HepG2 (cell line): ENCODE data around the gene OS9. TPM values are rescaled to one million over a fixed set of nuclear protein-coding genes. Genes with fewer than 3 reads are reported as not detected.

Experiments
- CBX2 ChIP-seq, 2 experiments: fragments of 200-600 bp in 1 of 2; sonication (generic); formaldehyde crosslinking in 1 of 2; IDR thresholded peaks; 2 replicates each; pipeline versions ENCODE4 v1.7.0 to v1.8.1; 2018 to 2022; ENCODE audit warnings: low read depth in 2 of 2, low read length in 1 of 2, mild to moderate bottlenecking in 1 of 2, missing genetic modification reagents in 1 of 2
- CENPX ChIP-seq: sonication (generic); formaldehyde crosslinking; IDR thresholded peaks from 2 replicates; pipeline ENCODE4 v1.9.0; 2021; ENCODE audit warnings: mild to moderate bottlenecking, missing genetic modification reagents, moderate library complexity
- FOXC1 ChIP-seq: sonication (generic); formaldehyde crosslinking; IDR thresholded peaks from 2 replicates; pipeline ENCODE4 v1.8.0; 2022; ENCODE audit warnings: mild to moderate bottlenecking, missing genetic modification reagents, borderline replicate concordance
- GABPB1 ChIP-seq: IDR thresholded peaks from 2 replicates; pipeline ENCODE4 v1.6.1; 2016; ENCODE audit warnings: mild to moderate bottlenecking, missing genetic modification reagents, moderate library complexity, missing compliant biosample characterization
- GZF1 ChIP-seq: sonication (generic); formaldehyde crosslinking; IDR thresholded peaks from 2 replicates; pipeline ENCODE4 v1.5.1; 2020; ENCODE audit warnings: mild to moderate bottlenecking, missing genetic modification reagents
- KDM5A ChIP-seq: fragments of 200-600 bp; sonication (generic); IDR thresholded peaks from 2 replicates; pipeline ENCODE4 v1.7.0; 2018; ENCODE audit warnings: antibody characterized with exemption, mild to moderate bottlenecking, low read length, borderline replicate concordance
- REPIN1 ChIP-seq: sonication (generic); formaldehyde crosslinking; IDR thresholded peaks from 2 replicates; pipeline ENCODE4 v1.8.0; 2022; ENCODE audit warnings: missing genetic modification reagents, low read depth, mild to moderate bottlenecking, borderline replicate concordance
- SP1 ChIP-seq, 2 experiments: fragments of 450-650 bp in 1 of 2; sonication (generic) in 1 of 2; formaldehyde crosslinking in 1 of 2; IDR thresholded peaks; 2 replicates each; pipeline versions ENCODE4 v1.4.0 to v1.6.1; 2016 to 2020; ENCODE audit warnings: missing genetic modification reagents in 1 of 2
- TRIM24 ChIP-seq: sonication (generic); formaldehyde crosslinking; IDR thresholded peaks from 2 replicates; pipeline ENCODE4 v1.8.0; 2022; ENCODE audit warnings: mild to moderate bottlenecking, missing genetic modification reagents
- ZNF10 ChIP-seq: sonication (generic); formaldehyde crosslinking; IDR thresholded peaks from 2 replicates; pipeline ENCODE4 v1.4.0; 2020; ENCODE audit warnings: mild to moderate bottlenecking, low read depth, missing genetic modification reagents, borderline replicate concordance
- ZNF530 ChIP-seq: sonication (generic); formaldehyde crosslinking; IDR thresholded peaks from 2 replicates; pipeline ENCODE4 v1.5.0; 2020; ENCODE audit warnings: low read depth, mild to moderate bottlenecking, missing genetic modification reagents
- ZNF773 ChIP-seq: sonication (generic); formaldehyde crosslinking; IDR thresholded peaks from 2 replicates; pipeline ENCODE4 v1.4.0; 2020; ENCODE audit warnings: missing genetic modification reagents, borderline replicate concordance
- polyA plus RNA-seq, 8 experiments: library from polyadenylated mRNA; depleted of rRNA in 3 of 8; stranded (reverse) in 7 of 8; unstranded in 1 of 8; fragments of >200 nt; fragmentation: Illumina TruSeq in 4 of 8; extraction: Trizol in 4 of 8; gene quantifications; 2 replicates each; pipeline versions ENCODE4 v1.2.1 to v1.2.3, GENCODE V29; 2011 to 2016; ENCODE audit warnings: low read depth in 4 of 8, missing spikeins in 1 of 8, mixed read lengths in 1 of 8; ENCODE audit not compliant: insufficient read depth in 1 of 8
- total RNA-seq, 5 experiments: library from RNA; depleted of rRNA; stranded (reverse); fragments of >200 nt; fragmentation: Illumina TruSeq; extraction: Trizol; gene quantifications; 2 replicates each; pipeline ENCODE4 v1.2.3, GENCODE V29; 2016; ENCODE audit warnings: low read depth in 1 of 5
- TF ChIP-seq, protein P1 (sequence below): sonication (generic); formaldehyde crosslinking; IDR thresholded peaks from 2 replicates; pipeline ENCODE4 v1.5.0; 2020; ENCODE audit warnings: mild to moderate bottlenecking, missing genetic modification reagents
- TF ChIP-seq, protein P2 (sequence below): sonication (generic); formaldehyde crosslinking; IDR thresholded peaks from 2 replicates; pipeline ENCODE4 v1.4.0; 2020; ENCODE audit warnings: missing genetic modification reagents, borderline replicate concordance
- TF ChIP-seq, protein P3 (sequence below): sonication (generic); formaldehyde crosslinking; IDR thresholded peaks from 2 replicates; pipeline ENCODE4 v1.5.0; 2020; ENCODE audit warnings: mild to moderate bottlenecking, low read depth, missing genetic modification reagents, borderline replicate concordance
- TF ChIP-seq, protein P4 (sequence below): sonication (generic); formaldehyde crosslinking; IDR thresholded peaks from 2 replicates; pipeline ENCODE4 v1.8.0; 2022; ENCODE audit warnings: missing genetic modification reagents, low read depth, mild to moderate bottlenecking, borderline replicate concordance
- TF ChIP-seq, protein P5 (sequence below): sonication (generic); formaldehyde crosslinking; IDR thresholded peaks from 2 replicates; pipeline ENCODE4 v1.4.0; 2020; ENCODE audit warnings: missing genetic modification reagents, borderline replicate concordance
- TF ChIP-seq, protein P6 (sequence below): IDR thresholded peaks from 2 replicates; pipeline ENCODE4 v1.6.1; 2016; ENCODE audit warnings: low read depth

OS9 gene
- total and polyA plus RNA-seq, 2 of the 13 experiments (the other 11 are each of a cell fraction or from before 2014, with no cell fraction given), result 156 to 206 TPM

DNA sequence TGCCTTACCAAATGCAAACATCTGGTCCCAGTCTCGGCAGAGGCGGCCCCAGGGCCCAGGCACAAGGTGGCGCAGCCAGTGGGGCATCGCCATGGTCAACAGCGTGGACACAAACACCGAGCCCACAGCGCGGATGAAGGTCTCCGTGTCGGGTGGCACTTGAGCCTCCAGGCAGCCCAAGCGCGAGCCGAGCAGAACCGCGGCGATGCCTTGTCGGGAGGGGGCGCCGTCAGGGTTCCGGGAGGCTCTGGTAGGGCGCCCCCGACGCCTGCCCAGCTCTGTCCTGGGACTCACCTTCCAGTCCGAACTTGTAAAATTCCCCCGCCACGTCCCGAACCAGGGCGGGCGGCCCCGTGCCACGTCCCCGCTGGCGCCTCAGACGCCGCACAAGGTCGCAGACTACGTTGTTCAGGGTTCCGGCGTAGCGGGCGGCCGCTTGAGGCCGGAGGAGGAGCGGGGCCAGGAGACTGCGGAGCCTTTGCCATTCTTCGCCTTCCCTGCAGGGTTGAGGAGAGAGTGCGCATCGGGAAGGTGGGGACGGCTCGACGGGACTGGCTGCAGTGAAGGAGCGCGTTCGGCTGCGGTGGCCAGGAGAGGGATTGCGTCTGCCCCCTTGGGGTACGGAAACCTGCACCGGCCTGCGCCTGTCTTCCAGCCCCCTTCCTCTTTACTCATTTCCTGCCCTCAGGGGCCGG, 71.2 kb downstream of the OS9 start (continued):
- TF ChIP-seq, protein P1, sequence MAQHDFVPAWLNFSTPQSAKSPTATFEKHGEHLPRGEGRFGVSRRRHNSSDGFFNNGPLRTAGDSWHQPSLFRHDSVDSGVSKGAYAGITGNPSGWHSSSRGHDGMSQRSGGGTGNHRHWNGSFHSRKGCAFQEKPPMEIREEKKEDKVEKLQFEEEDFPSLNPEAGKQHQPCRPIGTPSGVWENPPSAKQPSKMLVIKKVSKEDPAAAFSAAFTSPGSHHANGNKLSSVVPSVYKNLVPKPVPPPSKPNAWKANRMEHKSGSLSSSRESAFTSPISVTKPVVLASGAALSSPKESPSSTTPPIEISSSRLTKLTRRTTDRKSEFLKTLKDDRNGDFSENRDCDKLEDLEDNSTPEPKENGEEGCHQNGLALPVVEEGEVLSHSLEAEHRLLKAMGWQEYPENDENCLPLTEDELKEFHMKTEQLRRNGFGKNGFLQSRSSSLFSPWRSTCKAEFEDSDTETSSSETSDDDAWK (CRISPR knock-in tag), result no peak
- TF ChIP-seq, protein P2, sequence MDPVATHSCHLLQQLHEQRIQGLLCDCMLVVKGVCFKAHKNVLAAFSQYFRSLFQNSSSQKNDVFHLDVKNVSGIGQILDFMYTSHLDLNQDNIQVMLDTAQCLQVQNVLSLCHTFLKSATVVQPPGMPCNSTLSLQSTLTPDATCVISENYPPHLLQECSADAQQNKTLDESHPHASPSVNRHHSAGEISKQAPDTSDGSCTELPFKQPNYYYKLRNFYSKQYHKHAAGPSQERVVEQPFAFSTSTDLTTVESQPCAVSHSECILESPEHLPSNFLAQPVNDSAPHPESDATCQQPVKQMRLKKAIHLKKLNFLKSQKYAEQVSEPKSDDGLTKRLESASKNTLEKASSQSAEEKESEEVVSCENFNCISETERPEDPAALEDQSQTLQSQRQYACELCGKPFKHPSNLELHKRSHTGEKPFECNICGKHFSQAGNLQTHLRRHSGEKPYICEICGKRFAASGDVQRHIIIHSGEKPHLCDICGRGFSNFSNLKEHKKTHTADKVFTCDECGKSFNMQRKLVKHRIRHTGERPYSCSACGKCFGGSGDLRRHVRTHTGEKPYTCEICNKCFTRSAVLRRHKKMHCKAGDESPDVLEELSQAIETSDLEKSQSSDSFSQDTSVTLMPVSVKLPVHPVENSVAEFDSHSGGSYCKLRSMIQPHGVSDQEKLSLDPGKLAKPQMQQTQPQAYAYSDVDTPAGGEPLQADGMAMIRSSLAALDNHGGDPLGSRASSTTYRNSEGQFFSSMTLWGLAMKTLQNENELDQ (CRISPR knock-in tag), result no peak
- TF ChIP-seq CBX2 (IDR thresholded peaks at IDR 0.05; ENCODE audit: low read depth, low read length), result no peak
- peak; percentile 73; the same call in 1 of the 2 replicates for TF ChIP-seq CBX2 (CRISPR knock-in tag; IDR thresholded peaks at IDR 0.05; ENCODE audit: low read depth)
- no peak for TF ChIP-seq SP1 (IDR thresholded peaks at IDR 0.05)
- no peak for TF ChIP-seq SP1 (CRISPR knock-in tag; IDR thresholded peaks at IDR 0.05)
- TF ChIP-seq GABPB1 (CRISPR knock-in tag), result peak; percentile 73; the same call in 1 of the 2 replicates
- TF ChIP-seq, protein P3, sequence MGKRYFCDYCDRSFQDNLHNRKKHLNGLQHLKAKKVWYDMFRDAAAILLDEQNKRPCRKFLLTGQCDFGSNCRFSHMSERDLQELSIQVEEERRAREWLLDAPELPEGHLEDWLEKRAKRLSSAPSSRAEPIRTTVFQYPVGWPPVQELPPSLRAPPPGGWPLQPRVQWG, result no peak
- no peak for TF ChIP-seq ZNF773 (CRISPR knock-in tag)
- TF ChIP-seq CENPX (CRISPR knock-in tag), result no peak
- TF ChIP-seq, protein P4, sequence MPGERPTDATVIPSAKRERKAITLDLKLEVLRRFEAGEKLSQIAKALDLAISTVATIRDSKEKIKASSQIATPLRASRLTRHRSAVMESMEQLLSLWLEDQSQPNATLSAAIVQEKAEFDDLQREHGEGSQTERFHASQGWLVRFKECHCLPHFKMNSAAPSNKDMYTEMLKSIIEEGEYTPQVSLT (CRISPR knock-in tag), result no peak
- no peak for TF ChIP-seq ZNF10 (CRISPR knock-in tag)
- TF ChIP-seq FOXC1 (CRISPR knock-in tag), result no peak
- TF ChIP-seq KDM5A, result no peak
- TF ChIP-seq REPIN1 (CRISPR knock-in tag), result no peak
- TF ChIP-seq, protein P5, sequence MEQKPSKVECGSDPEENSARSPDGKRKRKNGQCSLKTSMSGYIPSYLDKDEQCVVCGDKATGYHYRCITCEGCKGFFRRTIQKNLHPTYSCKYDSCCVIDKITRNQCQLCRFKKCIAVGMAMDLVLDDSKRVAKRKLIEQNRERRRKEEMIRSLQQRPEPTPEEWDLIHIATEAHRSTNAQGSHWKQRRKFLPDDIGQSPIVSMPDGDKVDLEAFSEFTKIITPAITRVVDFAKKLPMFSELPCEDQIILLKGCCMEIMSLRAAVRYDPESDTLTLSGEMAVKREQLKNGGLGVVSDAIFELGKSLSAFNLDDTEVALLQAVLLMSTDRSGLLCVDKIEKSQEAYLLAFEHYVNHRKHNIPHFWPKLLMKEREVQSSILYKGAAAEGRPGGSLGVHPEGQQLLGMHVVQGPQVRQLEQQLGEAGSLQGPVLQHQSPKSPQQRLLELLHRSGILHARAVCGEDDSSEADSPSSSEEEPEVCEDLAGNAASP (CRISPR knock-in tag), result 0 out of 2 replicates have a peak, but pooled peaks have one; percentile 18
- no peak for TF ChIP-seq TRIM24 (CRISPR knock-in tag)
- TF ChIP-seq, protein P6, sequence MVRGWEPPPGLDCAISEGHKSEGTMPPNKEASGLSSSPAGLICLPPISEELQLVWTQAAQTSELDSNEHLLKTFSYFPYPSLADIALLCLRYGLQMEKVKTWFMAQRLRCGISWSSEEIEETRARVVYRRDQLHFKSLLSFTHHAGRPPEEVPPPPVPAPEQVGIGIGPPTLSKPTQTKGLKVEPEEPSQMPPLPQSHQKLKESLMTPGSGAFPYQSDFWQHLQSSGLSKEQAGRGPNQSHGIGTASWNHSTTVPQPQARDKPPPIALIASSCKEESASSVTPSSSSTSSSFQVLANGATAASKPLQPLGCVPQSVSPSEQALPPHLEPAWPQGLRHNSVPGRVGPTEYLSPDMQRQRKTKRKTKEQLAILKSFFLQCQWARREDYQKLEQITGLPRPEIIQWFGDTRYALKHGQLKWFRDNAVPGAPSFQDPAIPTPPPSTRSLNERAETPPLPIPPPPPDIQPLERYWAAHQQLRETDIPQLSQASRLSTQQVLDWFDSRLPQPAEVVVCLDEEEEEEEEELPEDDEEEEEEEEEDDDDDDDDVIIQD, result no peak; the same call in 1 of the 2 replicates
- no peak for TF ChIP-seq ZNF530 (CRISPR knock-in tag)
- no peak for TF ChIP-seq GZF1 (CRISPR knock-in tag)
